Stimulated activated CD4-positive, alpha-beta T cell treated with anti-CD3 and anti-CD28 coated beads, Interleukin-4, amount 100 ng/mL, for 48 hours (primary cell): ENCODE results near the gene GLRA3.
"Not testable (repeated sequence)": the region's sequence is repeated elsewhere in the genome, so short reads cannot be mapped to it uniquely, and the experiment has no call there.

Source experiments
- DNase-seq, 2 donors: peaks; one replicate each; pipeline ENCODE4 v3.0.0-alpha.2; 2020; ENCODE audit warnings: low read depth in 2 of 2

Gene GLRA3

GRCh38 chr4:174658246-174658645, 170.8 kb downstream of the GLRA3 start:
- DNase-seq = no peak

- no peak for DNase-seq
Measured at GRCh38 chr4:174657472-174657871, 171.6 kb downstream of the GLRA3 start.

GRCh38 chr4:174654634-174655033, 174.4 kb downstream of the GLRA3 start:
- DNase-seq = no peak

- no peak for DNase-seq
Measured at GRCh38 chr4:174650711-174651355, 178.2 kb downstream of the GLRA3 start.

GRCh38 chr4:174648812-174649211, 180.2 kb downstream of the GLRA3 start:
- DNase-seq = no peak

- DNase-seq = no peak
Measured at GRCh38 chr4:174646326-174646725, 182.7 kb downstream of the GLRA3 start.

GRCh38 chr4:174640146-174640545, 188.9 kb downstream of the GLRA3 start:
- no peak for DNase-seq

- no peak for DNase-seq
Measured at GRCh38 chr4:174635732-174636131, 193.3 kb downstream of the GLRA3 start.

- DNase-seq = no peak
Measured at GRCh38 chr4:174633399-174633798, 195.6 kb downstream of the GLRA3 start.

GRCh38 chr4:174631901-174632758, 196.9 kb downstream of the GLRA3 start:
- DNase-seq = no peak

GRCh38 chr4:174629907-174630450, 199.1 kb downstream of the GLRA3 start:
- not testable (repeated sequence) for DNase-seq

- DNase-seq = no peak
Measured at GRCh38 chr4:174629265-174629664, 199.8 kb downstream of the GLRA3 start.

GRCh38 chr4:174628191-174628590, 200.9 kb downstream of the GLRA3 start:
- no peak for DNase-seq

- no peak for DNase-seq
Measured at GRCh38 chr4:174627473-174627872, 201.6 kb downstream of the GLRA3 start.

GRCh38 chr4:174626342-174627008, 202.6 kb downstream of the GLRA3 start:
- DNase-seq = no peak

- no peak for DNase-seq
Measured at GRCh38 chr4:174616661-174617060, 212.4 kb downstream of the GLRA3 start.

- DNase-seq = no peak
Measured at GRCh38 chr4:174613979-174614378, 215.1 kb downstream of the GLRA3 start.

- no peak for DNase-seq
Measured at GRCh38 chr4:174611792-174612191, 217.3 kb downstream of the GLRA3 start.

GRCh38 chr4:174607792-174608191, 221.3 kb downstream of the GLRA3 start:
- no peak for DNase-seq

- DNase-seq = no peak
Measured at GRCh38 chr4:174604198-174604597, 224.8 kb downstream of the GLRA3 start.

GRCh38 chr4:174600391-174600790, 228.7 kb downstream of the GLRA3 start:
- no peak for DNase-seq

GRCh38 chr4:174598800-174599199, 230.2 kb downstream of the GLRA3 start:
- no peak for DNase-seq
